Measurements from ENCODE around the gene FBXO36.

DNA sequence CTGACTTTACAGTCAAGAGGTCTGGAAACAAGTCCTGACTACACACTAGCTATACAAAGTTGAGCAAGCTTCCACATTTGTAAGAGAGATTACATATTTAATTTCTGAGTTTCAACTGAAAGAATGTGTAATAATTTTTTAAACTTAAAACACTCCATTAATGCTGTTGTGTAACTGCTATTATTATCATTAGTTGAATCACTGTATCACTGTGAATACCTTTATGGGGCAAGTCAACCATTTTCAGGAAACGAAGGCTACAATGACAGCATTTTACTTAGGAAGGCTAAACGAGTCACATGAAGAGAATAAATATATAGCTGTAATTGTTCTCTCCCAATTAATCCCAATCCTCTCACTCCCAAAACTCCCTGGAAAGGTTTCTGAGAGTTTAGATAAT lies 46.8 kb upstream of the FBXO36 start:
- TF ChIP-seq, protein P1, sequence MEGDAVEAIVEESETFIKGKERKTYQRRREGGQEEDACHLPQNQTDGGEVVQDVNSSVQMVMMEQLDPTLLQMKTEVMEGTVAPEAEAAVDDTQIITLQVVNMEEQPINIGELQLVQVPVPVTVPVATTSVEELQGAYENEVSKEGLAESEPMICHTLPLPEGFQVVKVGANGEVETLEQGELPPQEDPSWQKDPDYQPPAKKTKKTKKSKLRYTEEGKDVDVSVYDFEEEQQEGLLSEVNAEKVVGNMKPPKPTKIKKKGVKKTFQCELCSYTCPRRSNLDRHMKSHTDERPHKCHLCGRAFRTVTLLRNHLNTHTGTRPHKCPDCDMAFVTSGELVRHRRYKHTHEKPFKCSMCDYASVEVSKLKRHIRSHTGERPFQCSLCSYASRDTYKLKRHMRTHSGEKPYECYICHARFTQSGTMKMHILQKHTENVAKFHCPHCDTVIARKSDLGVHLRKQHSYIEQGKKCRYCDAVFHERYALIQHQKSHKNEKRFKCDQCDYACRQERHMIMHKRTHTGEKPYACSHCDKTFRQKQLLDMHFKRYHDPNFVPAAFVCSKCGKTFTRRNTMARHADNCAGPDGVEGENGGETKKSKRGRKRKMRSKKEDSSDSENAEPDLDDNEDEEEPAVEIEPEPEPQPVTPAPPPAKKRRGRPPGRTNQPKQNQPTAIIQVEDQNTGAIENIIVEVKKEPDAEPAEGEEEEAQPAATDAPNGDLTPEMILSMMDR (conservative IDR thresholded peaks at IDR 0.05 in 1 of 2, IDR thresholded peaks at IDR 0.05 in 1 of 2; ENCODE audit: low read depth in 1 of 2, low read length in 2 of 2): no peak
- TF ChIP-seq EZH2 (IDR thresholded peaks at IDR 0.05; ENCODE audit: low read length, missing control alignments): no peak

All from fibroblast of lung (primary cell).